SK-N-MC (cell line): ENCODE measurements around the gene CCT3.

Experiments
- EZH2 ChIP-seq: fragments of 200-600 bp; sonication (generic); IDR thresholded peaks from one replicate; pipeline ENCODE4 v1.6.1; 2017; ENCODE audit warnings: antibody characterized with exemption
- FOXP2 ChIP-seq: optimal IDR thresholded peaks from 2 replicates; pipeline ENCODE3; 2011; ENCODE audit warnings: mild to moderate bottlenecking, moderate library complexity; ENCODE audit not compliant: insufficient read depth; ENCODE audit errors: extremely low read length, control extremely low read depth
- POLR2AphosphoS5 ChIP-seq: IDR thresholded peaks from 2 replicates; pipeline ENCODE4 v1.6.1; 2012; ENCODE audit warnings: mild to moderate bottlenecking, low read depth, low read length, borderline replicate concordance

- TF ChIP-seq POLR2AphosphoS5 (no peak), EZH2 (no peak), FOXP2 (no peak)
Observed at GRCh38 chr1:156384658-156385057, 46.6 kb upstream of the CCT3 start.
